Measurements from ENCODE around the gene ZNF266.

DNA sequence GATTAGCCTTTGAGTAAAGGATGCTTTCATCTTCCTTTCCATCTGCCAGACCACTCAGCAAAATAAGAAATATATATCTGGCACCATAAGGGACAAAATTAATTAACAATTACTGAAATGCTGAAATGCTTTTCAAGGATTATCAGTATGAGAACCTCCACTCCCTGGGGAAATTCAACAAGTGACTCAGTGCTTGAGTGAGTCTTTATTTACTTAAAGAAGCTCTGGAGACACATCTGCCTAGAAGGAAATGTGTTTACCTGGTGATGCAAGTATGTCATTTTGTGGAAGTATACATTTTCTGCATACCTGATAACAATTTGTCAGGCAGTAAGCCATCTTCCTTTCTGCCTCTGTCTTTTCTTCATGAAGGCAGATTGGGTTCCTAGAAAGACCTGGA lies 39.6 kb upstream of the ZNF266 start:
- no peak for TF ChIP-seq EP300 (IDR thresholded peaks at IDR 0.05)
- no peak for TF ChIP-seq CTCF (IDR thresholded peaks at IDR 0.05)
- no peak for TF ChIP-seq POLR2A (IDR thresholded peaks at IDR 0.05)

All from sigmoid colon (tissue), 4 donors.